NCI-H510A treated with DMSO at 0.1 percent for 48 hours (cell line): ENCODE data around the gene TTC7B.
A peak's percentile ranks its signal among the peaks of the same experiment; 100 is the strongest.
"Not testable (repeated sequence)": the region's sequence is repeated elsewhere in the genome, so short reads cannot be mapped to it uniquely, and the experiment has no call there.

Experiments used
- DNase-seq: peaks from one replicate; lab custom pipeline; 2025; lab: John Stamatoyannopoulos, UW

TTC7B gene

GRCh38 chr14:90525353-90526028, 290.7 kb downstream of the TTC7B start:
- not testable (repeated sequence) for DNase-seq

DNA sequence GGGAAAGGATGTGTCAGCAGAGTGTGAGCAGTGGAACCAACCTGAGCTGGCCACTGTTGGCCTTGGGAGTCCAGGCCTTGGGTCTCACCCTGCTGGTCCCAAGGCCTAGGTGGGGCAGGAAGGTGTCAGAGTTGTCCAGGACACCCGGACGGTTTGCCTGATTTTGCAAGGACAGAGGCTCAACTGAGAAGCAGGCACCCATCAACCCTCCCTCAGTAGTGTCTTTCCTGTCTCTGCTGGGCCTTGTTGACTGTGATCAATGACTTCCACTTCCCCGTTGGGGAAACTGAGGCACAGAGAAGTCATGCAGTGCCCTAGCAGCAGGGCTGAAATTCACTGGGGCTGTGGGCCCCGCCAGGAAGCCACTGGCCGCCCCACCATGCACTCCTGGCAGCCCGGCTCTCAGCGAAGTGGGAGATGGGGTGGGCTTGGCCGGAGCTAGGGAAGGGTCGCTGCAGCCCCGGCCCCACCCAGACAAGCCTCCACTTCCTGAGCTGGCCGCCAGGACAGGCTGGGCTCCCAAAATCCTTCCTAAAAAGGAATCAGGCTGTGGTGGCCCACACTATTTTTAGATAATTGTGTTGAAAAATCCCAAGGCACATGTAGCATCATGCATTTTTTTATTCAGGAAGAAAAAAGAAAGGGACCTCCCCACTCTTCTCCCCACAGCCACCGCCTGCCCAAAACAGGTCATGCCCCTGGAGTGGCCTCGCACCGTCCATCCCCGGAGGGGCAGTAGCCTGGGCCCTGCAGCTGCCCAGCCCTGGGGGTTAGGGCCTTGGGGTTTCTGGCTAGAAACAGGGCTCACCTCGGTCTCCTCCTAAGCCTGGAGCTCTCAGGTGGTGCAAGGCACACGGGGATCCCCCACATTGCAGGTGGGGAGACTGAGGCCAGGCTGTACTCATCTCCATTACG, 292.0 kb downstream of the TTC7B start:
- DNase-seq = no peak

DNA sequence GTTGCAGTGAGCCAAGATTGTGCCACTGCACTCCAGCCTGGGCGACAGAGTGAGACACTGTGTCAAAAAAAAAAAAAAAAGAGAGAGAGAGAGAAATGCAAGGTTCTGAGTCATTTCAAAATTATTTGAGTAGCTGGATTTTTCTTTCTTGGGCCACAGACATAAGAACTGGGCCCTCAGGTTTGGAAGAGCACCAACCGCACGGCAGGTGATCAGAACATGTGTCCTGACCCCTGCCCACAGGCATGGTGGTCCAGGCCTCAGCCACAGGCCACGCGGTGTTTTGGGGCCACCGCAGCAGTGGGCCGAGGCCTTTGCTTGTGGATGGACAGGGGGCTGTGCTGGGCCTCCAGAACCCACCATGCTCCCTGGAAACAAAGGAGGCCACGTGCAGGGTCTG, 292.7 kb downstream of the TTC7B start:
- no peak for DNase-seq

DNA sequence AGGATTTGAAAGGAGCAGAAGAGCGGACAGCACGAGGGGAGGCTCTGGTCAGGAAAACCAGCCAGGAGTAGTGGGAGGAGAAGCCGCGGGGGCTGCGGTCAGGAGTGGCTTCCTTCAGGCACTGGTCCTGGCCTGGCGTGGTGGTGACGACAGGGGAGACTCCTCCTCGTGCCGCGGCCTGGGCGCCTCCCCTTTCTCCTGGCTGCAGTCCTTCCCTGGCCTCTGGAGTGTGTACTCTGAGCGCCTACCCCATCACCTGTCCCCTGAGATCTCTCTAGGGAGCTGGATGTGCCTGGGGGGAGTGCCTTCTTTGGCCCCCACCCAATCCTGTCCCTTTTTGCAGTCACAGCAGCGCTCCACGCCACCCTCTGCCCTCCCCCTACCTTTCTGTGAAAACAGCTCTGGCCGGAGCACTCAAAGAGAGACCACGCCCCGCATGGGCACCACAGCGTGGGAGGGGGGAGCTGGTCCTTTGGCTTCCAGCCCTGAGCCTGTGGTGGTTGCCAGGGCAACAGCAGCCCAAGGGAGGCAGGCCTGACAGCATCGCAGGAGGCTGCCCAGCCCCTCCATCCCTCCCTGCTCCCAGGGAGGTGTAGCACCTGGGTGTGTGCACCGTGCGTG, 293.5 kb downstream of the TTC7B start:
- DNase-seq = peak; percentile 93

- DNase-seq = no peak
These were observed 294.2 kb downstream of the TTC7B start for GRCh38 chr14:90521930-90522483.

DNA sequence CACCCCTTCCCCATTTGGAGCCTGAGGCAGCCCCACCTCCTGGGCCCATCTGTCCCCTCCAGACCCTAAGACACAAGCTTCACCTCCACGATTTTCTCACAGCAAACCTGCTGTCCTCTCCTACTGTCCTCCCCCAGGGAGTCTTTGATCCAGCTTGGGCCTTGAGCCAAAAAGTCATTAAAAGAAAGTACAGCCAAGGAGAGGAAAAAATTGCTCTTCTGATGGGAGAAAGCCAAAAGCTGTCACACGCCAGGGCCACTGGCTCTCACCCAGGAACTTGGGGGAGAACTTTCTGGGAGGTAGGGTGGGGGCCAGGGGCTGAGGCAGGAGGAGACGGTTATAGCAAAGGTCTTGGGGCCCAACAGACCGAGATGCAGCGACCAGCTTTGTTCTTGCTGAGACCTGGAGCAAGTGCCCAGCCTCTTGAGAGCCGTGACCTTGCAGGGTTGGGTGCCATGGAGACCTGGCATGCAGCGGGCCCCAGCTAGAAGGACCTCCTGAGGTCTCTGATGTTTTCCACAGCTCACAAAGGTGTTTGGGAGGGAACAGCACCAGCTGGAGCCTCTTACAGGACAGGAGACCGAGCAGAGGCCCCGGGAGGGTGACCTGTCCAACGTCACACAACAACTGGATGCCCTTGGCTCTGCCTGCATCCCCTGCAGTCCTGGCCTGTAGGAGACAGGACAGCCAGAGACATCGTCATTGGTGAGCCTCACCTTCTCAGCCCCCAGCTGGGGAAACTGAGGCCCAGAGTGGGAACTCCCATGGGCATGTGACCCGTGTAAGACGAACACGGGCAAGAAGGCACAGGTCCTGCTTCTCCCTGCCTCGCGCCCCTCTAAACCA, 294.9 kb downstream of the TTC7B start:
- DNase-seq = no peak

DNA sequence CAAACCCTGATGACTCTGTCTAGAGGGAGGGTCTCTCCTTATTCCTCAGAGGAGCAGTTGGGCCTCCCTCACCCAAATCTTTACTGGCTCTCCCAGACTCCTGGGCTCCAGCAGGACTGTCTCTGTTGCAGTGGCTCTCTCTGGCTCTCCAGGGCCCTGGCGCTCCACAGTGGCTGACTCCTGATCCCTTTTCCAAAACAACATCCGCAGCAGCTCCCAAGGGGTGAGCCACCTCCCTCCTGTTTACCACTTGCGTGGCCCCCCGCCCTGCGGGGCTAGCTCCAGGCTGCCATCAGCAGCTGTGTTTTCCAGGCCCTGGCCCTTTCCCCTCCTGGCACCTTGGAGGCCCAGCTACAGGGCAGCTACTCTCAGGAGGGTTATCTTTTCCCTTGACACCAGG, 295.9 kb downstream of the TTC7B start:
- DNase-seq = no peak

- DNase-seq = no peak
These were observed 296.8 kb downstream of the TTC7B start for GRCh38 chr14:90519262-90519920.

DNA sequence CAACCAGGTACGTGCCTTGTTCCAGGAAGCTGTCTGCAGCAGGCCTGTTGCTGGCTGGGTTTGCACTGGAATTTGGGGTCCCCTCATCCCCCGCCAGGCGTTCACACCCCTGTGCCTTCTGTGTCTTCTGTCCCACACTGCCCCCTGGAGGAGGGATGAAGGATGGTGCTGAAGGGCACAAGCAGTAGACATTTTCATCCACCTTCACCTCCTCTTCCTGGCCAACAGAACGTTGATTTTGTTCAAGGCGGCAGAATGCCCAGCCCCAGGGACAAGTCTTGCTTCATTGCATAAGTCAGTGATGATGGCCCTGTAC, 297.3 kb downstream of the TTC7B start:
- DNase-seq = peak; percentile 41

- peak; percentile 52 for DNase-seq
These were observed 297.9 kb downstream of the TTC7B start for GRCh38 chr14:90518069-90518940.

DNA sequence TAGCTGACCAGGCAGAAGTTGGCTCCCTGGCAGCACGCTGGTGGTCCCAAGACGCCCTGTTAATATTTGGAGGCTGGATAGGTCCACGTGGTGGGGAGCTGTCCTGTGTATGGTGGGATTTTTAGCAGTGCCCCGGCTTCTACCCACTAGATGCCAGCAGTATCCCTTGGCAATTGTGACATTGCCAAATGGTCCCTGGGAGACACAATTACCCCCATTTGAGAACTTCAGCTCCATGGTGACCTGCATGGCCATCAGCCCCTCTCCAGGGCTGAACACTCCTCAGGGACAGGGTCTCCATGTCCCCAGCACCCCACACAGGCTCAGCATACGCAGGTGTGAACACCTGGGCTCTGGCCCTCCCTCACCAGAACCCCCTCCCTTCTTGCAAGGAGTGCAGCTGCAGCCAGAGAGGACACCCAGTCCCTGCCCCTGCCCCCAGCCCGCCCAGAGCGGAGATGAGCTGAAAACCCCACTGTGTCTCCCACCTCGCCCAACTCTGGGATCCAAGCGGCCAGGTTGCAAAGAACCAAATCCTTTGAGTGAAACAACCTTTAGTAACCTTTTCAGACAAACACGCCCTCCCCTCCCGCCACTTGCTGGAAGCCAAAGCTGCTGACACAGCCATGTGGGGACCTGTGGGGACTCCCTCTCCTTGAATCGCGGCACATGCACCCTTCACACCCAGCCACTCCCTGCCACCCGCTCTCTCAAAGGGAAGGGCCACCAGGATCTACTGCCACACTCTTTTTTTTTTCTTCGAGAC, 299.0 kb downstream of the TTC7B start:
- peak; percentile 73 for DNase-seq

DNA sequence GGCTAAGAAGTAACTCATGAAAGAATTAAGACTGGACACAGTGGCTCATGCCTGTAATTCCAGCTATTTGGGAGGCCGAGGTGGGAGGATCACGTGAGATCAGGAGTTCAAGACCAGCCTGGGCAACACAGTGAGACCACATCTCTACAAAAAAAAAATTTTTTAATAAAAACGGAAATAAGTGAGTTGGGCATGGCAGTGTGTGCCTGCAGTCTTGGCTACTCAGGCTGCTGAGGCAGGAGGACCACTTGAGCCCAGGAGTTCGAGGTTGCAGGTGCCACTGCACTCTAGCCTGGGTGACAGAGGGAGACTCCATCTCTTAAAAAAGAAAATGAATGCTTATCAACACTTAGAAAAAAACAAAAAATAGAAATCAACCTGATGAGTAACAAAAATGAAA, 301.7 kb downstream of the TTC7B start:
- no peak for DNase-seq

GRCh38 chr14:90514015-90514398, 302.2 kb downstream of the TTC7B start:
- DNase-seq = peak; percentile 97

DNA sequence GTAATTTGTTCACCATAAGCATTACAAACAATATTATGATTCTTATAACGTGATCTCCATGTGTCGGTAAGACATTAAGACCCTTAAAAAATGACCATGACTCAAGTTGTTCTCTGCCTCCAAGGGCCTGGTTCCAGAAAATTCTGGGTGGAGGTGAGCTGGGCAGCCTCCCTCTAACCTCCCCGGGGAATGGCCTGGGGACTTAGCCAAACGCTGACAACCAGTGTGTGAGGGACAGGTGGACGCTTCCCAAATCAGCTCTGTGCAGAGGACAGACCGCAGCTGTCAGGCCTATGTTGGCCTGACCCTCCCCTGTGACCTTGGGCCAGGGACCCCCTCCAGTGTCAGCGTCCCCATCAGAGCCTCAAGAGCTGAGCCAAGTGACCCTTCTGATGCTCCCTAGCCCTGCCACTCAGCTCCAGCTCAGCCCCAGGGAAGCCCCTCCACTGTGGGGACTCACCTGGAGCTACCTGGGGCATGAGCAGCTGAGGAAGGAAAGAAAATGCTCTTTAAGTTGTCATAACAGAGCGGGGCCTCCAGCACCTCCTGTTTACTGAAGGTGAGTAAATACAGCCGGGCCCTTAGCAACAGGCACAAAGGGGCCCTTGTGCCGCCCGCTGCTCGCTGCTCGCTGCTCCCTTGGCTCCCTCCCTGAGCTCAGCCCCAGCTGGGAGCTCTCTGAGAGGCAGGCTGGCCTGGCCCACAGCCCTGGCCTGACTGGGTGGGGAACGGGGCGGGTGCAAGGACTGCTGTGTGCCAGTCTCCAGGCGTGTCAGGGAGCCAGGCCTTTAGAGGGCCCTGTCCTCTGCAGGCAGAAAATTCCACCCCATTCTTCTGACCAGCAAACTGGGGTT, 302.8 kb downstream of the TTC7B start:
- peak; percentile 97 for DNase-seq

- no peak for DNase-seq
These were observed 303.8 kb downstream of the TTC7B start for GRCh38 chr14:90512329-90512991.

DNA sequence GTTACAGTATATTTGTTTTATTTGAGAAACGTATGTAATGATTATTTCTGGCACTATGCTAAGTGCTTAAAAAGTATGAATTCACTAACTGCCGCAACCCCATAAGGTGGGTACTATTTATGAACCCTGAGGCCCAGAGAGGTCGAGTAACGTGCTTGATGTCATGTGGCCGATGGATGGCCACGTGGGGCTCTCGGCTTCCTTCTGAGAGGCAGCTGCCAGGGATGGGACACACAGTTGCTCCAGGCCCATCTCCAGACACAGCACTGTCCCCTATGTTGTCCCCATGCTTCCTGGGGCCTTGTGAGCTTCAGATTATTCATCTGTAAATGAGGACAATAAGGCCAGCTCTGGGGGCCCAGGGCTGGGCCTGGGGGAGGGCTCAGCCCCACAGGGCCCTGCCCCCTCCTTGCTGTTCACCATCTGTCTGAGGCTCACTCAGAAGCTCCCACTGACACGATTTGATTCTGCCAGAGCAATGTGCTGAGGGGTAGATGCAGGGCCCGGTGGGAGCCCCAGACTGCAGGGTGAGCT, 304.4 kb downstream of the TTC7B start:
- DNase-seq = no peak

GRCh38 chr14:90511252-90511651, 305.0 kb downstream of the TTC7B start:
- DNase-seq = no peak

DNA sequence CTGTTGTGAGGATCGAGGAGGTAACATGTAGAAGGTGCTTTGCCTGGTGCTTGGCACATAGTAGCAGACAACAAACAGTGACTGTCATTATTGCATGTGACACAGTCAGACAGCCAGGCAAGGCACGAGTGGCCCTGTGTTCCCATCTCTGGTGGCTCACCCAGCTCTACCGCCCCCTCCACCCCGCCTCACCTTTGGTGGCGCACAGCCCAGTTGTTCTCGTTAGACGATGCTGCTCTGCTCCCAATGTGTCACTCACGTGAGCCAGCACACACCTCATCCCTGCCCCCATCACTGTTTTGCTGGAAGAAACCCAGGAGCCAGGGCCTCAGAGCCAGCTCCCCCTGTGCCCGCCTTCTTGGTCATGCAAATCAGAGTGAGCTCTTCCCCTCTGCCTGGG, 306.1 kb downstream of the TTC7B start:
- peak; percentile 62 for DNase-seq
